Stimulated activated CD8-positive, alpha-beta memory T cell treated with anti-CD3 and anti-CD28 coated beads, Interleukin-2, amount 100 ng/mL, for 48 hours (primary cell): ENCODE results near the gene NDFIP2.
"Not testable (repeated sequence)": the region's sequence is repeated elsewhere in the genome, so short reads cannot be mapped to it uniquely, and the experiment has no call there.

Source experiments
- DNase-seq, 2 donors: peaks; one replicate each; pipeline ENCODE4 v3.0.0-alpha.2; 2020; ENCODE audit warnings: low read depth in 2 of 2

Gene NDFIP2

DNA sequence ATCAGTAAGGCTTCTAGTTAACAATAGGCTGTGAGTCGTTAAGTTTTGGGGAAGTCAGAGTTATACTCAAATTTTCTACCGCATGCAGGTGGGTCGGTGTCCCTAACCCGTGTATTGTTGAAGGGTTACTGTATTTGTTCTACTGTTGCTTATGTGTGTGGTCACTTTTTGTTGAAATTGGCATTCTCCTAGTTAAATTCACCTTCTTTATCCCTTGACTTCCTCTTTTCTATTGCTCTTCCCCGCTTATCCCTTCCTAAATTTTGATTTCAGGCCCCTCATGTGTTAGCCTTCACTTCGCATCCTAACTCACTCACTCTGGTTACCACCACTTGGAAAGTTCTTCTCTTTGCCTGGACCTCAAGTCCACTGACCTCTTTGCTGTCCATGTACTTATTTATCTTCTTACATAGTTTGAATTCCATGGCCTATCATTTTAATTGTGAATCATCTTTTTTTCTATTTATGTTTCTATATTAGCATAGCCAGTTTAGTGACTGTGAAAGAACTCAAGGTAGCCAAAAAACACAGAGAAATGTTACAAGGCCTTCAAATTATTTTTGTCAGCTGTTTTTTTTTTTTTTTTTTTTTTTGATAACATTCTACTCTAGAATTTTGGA lies 52.9 kb downstream of the NDFIP2 start:
- no peak for DNase-seq

DNA sequence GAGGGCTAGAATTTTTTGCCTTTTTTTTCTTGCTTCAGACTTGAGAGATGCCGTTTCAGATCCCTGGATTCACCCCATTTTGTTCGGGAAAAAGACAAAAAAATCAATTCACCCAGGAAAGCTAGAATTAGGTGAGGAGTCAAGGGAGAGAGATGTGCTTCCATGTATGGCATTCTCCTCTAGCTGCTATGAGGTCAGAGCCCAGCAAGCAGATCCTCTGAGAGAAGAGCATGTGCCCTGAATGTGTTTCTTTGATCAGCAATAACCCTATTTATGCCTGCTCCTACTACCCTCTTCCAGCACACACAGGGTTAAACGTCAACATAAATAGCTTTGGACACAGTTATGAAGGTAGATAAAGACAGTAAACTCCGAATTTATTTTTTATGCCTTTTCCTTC lies 53.6 kb downstream of the NDFIP2 start:
- no peak for DNase-seq

DNA sequence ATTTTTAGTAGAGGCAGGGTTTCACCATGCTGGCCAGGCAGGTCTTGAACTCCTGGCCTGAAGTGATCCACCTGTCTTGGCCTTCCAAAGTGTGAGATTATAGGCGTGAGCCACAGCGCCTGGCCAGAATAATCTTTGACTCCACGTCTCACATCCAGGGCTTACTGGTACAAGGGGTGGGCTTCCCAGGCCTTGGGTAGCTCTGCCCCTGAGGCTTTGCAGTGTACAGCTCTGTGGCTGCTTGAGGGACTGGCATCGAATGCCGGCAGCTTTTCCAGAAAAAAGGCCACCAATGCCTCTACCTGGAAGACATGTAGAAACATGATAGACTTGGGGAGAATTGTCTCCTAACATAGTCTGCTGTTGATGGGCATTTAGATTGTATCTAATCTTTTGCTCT lies 57.8 kb downstream of the NDFIP2 start:
- DNase-seq, result no peak

DNA sequence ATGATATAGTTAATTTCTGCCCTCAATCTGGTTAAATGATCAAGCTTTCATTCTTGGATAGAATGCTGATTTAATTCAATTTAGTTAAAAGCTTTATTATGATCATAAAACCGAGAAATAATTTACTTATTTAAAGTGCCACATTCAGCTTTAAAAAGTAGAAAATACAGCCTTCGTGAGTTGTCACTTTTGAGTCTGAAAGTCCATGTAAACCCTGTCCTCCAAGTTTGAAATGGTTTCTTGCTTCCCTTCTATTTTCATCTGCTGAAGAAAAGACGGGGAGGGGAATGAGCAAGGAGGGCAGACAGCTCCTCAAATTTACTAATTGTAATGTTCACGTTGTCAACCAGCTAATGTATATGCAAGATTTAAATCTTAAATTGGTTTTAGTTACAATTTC lies 59.5 kb downstream of the NDFIP2 start:
- DNase-seq, result no peak

DNA sequence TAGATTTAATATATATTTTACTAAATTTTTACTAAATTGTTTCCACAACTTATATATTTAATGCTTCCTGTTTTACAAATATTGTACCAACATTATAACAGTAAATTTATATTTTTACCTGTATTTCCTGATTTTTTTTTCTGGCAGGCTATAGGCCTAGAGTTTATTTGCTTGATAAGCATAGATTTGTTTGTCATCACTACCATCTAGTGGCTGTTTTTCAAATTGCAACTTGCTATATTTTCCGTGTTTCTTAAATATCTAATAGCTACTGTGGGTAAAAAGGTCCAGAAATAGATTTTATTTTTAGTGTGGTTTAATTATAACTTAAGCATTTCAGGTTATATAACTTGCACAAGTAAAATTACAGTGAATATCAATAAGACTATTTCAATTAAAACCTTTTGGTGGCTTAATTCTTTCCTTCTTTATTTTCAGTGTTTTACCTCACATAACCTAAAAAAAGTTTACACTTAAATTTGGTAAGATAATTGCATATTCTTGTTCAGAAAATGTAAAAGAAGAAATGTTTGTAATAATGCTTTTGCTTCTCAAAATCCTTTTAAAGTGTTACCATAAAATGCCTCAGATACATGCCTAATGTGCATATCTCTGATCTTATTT lies 60.6 kb downstream of the NDFIP2 start:
- no peak for DNase-seq

DNA sequence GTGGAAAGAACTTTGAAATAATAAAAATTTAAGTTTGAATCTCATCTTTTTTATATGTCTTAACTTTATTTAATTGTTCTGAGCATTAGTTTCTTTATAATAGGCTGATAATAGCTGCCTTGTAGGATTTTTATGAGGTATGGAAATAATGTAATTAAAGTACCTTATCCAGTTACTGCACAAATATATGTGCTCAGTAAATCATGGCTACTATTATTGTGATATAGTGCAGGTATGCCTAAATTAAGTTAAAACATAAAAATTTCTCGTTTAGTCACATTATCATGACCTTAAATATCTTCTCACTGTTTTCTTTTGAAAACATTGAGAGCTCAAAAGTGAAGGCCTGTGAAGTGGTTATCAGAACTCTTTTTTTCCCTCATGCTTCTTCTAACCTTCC lies 62.9 kb downstream of the NDFIP2 start:
- no peak for DNase-seq

DNA sequence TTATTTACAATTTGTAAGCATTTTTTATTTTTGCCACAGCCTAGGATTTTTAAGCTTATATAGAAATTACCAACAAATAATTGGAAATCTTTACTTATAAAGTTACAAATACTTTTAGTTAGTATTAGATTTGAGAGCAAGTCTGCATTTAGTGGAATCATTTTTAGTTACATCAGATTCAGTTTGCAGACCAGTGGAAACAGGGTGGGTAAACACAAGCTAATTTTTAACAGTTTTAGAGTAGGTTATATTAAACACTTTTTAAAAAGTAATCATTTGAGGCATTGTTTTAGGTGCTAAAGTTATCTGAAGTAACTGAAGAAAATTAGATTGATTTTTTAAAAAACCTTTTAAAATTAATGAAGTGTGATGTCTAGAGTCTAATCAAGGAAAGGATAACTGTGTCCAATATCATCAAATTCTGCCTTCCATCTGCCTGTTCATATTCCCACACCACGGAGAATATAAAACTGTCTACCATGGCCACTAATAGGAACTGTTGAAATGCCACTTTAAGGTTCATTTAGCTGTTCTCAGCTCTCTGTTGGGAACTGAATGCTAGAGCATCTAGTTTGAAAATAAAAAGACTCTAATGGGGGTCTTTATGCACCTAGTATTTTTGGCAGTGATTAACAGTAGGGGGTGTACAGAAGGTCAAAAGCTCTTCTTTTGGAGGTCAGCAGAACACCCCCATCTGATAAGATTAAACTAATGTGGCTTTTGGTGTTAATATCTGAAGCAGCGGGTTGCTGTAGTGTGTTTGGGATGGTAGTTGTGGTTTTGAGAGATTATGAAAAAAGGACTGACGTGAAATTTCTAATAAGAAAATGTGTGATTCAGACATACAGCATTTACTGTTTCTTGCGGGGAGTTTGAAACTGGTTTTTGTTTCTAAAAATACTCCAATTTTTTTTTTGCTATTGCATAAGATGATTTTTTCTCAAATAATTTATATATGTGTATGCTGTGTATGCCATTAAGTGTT lies 66.5 kb downstream of the NDFIP2 start:
- no peak for DNase-seq

DNA sequence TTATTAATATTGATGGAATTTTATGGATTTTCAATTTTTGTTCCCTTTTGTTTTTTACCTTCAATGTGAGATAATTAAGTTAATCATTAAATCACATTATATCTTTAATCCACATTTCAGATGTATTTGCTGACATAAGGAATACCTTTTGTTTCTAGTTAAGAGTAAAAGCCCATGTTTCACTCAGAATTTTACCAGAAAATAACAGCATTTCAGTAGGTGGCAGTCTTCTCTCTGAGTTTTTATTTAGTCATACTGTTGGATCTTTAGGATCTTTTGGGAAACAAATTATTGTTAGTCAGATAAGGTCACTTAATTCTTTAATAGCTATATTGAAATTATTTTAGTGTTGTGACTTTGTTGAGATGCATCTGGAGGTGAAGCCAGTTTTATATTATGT lies 67.9 kb downstream of the NDFIP2 start:
- DNase-seq, result no peak

DNA sequence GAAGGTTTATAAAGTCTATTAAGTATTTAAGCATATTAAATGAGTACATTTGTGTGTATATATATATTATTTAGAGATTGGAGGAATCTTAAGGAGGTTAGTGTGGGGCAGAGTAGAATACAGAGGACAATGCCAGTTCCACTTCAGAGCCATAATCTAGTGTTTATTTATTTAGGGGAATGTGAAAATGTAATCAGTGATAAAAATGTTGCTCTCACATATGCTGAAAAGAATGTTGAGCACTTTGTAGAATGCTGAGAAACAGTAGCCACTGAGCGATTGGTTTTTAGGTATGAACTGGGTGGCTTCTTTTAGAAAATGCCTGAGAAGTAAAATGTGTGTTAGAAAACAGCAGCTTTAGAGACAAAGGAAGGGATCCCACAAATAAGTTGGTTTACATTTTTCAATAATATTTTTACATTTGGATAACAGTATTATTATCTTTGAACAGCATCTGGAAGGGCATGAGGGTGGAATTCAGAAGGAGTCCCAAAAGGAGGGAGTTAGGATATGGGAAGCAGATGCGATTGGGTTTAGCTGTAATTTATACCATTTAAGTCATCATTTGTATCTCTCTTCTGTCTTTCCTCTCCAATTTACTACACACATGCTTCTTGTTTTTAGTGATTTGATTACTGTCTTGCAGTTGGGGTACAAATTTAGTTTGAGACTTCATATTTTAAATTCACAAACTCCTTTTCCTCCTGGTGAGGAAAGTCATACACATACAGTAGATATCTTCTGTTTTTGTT lies 68.6 kb downstream of the NDFIP2 start:
- no peak for DNase-seq

DNA sequence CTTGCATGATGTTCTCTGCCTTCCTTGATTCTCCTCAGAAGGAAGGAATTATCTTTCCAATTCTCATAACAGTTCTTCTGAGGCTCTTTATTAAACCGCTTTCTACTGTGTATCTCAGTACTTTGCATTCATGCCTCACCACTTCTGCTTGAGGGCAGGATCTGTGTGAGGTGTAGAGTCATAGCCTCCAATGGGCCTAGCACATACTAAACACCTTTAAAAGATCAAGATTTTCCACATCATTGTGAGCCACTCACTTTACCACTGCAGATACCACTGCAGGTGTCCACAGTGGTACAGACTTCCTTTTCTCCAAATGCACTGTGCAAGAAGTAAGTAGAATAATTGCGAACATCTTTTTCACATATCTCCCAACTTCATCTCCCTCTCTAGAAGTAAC lies 76.7 kb downstream of the NDFIP2 start:
- DNase-seq, result no peak

DNA sequence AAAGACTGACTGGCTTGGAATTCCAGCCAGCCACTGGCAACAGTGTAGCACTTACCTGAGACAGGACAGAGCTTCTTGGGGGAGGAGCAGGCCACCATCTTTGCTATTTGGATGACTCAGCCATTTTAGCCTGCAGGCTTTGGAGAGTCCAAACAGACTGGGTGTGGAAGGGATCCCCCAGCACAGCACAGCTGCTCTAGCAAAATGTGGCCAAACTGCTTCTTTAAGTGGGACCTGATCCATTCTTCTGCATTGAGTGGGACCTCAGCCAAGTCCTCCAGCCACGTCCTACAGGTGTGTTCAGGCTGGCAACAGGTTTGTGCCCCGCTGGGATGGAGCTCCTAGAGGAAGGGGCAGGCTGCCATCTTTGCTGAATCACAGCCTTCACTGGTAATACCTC lies 80.0 kb downstream of the NDFIP2 start:
- DNase-seq, result no peak

DNA sequence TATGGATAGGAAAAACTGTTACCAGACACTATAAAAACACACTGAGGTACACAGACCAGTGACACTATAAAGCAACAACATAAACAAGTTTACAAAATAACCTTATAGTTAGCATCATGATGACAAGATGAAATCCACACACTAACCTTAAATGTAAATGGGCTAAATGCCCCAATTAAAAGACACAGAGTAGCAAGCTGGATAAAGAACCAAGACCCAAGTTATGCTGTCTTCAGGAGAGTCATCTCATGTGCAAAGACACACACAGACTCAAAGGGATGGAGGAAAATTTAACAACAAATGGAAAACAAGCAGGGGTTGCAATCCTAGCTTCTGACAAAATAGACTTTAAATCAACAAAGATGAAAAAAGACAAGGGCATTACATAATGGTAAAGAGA lies 81.6 kb downstream of the NDFIP2 start:
- no peak for DNase-seq

DNA sequence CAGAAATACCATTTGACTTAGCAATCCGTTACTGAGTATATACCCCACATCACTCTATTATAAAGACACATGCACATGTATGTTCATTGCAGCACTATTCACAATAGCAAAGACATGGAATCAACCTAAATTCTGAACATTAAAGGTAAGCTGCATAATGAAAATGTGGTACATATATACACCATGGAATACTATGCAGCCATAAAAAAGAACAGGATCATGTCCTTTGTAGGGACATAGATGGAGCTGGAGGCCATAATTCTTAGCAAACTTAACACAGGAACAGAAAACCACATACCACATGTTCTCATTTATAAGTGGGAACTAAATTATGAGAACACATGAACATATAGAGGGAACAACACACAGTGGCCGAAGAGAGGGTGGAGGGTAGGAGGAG lies 85.2 kb downstream of the NDFIP2 start:
- no peak for DNase-seq

DNA sequence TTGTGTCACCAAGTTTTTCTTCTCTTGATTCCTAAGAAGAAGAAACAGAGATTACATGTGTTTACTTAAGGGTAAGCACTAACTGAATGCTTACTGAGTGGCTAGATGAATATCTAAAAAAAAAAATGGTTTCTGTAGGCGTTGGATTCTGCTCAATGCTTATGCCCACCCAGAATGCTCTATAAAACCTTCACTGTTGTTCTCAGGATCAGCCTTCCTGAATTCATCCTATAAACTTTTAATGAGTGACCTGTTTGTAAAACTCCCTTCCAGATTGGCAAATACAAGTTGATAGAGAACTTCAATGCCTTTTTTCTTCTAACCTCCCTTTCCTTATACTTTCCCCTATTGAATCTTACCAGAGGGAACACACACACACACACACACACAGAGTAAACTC lies 90.2 kb downstream of the NDFIP2 start:
- DNase-seq, result no peak

DNA sequence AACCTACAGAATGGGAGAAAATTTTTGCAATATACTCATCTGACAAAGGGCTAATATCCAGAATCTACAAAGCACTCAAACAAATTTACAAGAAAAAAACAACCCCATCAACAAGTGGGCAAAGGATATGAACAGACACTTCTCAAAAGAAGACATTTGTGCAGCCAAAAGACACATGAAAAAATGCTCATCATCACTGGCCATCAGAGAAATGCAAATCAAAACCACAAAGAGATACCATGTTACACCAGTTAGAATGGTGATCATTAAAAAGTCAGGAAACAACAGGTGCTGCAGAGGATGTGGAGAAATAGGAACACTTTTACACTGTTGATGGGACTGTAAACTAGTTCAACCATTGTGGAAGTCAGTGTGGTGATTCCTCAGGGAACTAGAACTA lies 92.9 kb downstream of the NDFIP2 start:
- DNase-seq, result not testable (repeated sequence)

DNA sequence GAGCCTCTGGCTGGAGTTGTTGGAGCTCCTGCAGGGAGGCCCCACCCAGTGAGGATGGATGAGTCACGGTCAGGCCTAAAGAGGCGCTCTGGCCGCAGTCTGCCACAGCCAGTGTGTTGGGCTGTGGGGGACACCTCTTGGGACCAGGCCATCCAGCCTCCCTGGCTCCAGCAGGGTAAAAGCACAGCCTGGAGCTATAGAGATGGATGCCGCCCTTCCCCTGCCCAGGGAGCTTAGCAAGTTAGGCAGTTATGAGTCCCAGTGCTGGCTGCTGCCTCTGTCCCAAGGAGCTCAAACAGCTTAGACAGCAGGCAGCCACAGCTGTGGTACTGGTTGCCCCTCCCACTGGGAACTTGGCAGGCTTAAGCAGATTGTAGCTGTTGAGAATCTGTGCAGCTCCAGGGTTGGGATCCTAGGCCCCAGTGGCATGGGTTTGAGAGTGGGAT lies 100.9 kb downstream of the NDFIP2 start:
- no peak for DNase-seq

DNA sequence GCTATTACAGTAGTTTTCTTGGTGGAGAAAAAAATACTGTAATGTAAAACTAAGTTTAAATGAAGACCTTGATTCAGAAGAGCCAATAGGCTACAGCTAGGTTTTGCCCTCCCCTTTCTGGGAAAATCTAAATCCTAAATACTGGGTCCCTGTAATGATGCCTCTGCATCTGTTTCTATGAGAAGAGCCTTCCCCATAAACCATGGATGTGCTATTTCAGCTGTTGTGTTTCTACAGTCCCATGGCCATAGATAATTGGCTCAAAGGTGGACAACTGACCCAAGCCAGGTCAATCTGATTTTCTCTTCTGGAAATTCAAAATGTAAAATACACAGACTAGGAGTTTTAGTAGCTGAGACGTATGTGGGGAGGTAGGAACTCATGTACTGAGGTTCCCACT lies 101.9 kb downstream of the NDFIP2 start:
- DNase-seq, result no peak

DNA sequence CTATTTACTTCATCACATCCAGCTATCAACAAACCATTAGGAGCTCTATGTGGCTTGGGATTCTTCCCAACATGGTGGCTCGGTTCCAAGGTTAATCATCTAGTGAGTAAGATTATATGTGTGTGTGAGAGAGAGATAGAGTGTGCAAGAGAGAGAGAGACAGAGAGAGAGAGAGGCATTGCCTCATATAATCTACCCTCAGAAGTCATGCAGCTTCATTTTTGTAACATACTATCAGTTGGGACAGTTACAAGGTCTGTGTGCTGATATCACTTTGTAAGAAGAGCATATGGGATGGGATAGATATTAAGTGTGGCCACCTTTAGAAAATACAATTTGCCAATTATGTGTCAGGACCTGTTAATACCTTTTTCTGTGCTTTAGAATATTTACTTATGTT lies 104.1 kb downstream of the NDFIP2 start:
- DNase-seq, result no peak

DNA sequence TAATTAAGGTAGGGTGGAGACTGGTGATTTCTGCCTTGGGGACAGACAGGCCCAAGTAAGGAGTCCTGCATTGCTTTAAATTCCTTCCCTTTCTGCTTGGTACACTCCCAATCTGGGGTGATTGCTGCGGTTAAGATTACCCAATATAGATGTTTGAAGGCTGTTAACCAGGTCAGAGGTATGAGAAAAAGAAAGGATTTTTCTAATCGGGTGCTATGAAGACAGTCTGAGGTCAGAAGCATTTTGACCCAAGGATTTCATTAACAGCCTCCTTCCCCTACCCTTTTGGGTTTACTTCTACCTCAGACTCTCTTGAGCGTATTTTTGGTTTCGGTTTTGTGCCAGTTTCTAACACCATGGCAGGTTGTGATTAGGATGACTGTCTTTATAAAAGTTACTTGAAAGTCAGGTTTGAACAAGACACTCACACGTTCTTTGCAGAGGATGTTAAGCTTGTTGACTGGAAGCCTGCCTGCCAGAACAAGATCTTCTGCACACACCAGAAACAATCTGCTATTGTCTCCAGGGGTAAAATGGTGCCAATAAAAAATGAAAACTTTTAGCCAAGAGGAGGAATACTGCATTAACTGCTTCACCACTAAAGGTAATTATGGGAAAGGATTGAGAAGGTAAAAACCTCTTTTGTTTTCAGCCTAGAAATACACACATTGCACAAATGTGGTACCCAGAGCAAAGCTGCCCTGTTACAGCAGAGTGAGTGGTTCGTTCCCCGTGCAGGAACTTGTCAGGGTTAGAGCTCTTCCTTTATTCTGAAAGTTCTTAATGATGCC lies 108.8 kb downstream of the NDFIP2 start:
- DNase-seq, result no peak

DNA sequence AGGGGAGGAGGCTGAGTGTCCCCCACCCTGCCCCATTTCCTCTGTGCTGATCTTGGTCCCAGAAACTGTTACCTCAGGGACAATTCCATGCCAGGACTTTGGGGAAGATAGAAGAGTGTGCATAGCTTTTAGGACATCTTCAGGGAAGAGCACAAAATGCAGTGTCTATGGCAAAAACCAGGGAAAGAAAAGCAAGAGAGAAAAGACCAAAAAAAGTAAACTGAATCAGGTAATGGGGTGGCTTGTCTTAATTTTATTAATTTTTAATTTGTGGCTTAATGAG lies 109.4 kb downstream of the NDFIP2 start:
- no peak for DNase-seq

DNA sequence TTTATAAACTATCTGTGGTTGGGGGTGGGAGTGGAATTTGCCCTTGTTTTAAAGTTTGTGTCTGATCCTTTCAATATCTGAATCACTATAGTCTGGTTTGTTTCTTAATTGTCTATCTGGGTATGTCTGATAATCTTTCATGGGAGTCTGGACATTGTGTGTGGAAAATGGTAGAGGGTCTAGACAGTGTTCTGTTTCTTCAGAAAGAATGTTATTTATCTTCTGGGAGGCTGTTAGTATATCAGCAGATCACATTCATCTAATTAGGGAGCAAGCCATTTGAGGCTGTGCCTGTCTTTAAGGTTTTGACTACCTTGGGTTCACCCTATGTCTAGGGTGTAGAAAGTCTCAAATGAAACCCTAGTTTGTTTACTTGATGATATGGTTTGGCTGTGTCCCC lies 110.5 kb downstream of the NDFIP2 start:
- no peak for DNase-seq

DNA sequence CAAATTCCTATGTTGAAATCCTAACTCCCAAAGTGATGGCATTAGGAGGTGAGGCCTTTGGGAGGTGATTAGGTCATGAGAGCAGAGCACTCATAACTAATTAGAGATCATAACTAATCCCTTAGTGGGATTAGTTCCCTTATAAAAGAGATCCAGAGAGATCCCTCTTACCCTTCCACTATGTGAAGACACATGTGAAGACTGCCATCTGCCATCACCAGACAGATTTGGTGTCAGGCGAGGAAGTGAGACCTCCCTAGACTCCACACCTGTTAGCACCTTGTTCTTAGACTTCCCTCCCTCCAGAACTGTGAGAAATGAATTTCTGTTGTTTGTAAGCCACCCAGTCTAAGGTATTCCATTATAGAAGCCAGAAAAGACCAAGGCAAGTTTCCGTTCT lies 112.2 kb downstream of the NDFIP2 start:
- DNase-seq, result no peak
